OCI-LY7 (cell line): ENCODE data around the gene ZNF732. TPM values are rescaled to one million over a fixed set of nuclear protein-coding genes. Genes with fewer than 3 reads are reported as not detected.
"Not testable (repeated sequence)": the region's sequence is repeated elsewhere in the genome, so short reads cannot be mapped to it uniquely, and the experiment has no call there.

ENCODE experiments used
- BruUV-seq: library from RNA; stranded (reverse); fragments of 400-500 nt; replicated peaks from 2 replicates; lab custom pipeline; 2021; lab: Mats Ljungman, UMichigan
- CTCF ChIA-PET: fragments of 300-600 bp; sonication (Branson Sonifier 250); formaldehyde crosslinking; loops from one replicate; lab custom pipeline; 2022; ENCODE audit warnings: antibody characterized with exemption; ENCODE audit not compliant: unreplicated experiment; lab: Charles Lee
- POLR2A ChIA-PET: fragments of 300-600 bp; sonication (Branson Sonifier 250); formaldehyde crosslinking; loops from one replicate; lab custom pipeline; 2022; ENCODE audit warnings: antibody characterized with exemption; lab: Charles Lee
- DNase-seq: peaks from one replicate; pipeline ENCODE4 v3.0.0-alpha.2; 2015; ENCODE audit warnings: low spot score
- H2AFZ ChIP-seq: fragments of 200-600 bp; sonication (generic), shearing (Covaris generic); 2 replicates; pipeline ENCODE4 v1.6.1; 2014; ENCODE audit warnings: mild to moderate bottlenecking, antibody characterized with exemption, low read length, moderate library complexity
- H3K27ac ChIP-seq: fragments of 200-600 bp; sonication (generic); 2 replicates; pipeline ENCODE4 v1.5.1; 2014; ENCODE audit warnings: mixed run types, low read depth, mild to moderate bottlenecking, moderate library complexity, low read length, inconsistent platforms; ENCODE audit not compliant: poor library complexity, severe bottlenecking
- H3K36me3 ChIP-seq: fragments of 200-600 bp; sonication (generic); 2 replicates; pipeline ENCODE4 v1.6.1; 2014; ENCODE audit warnings: mild to moderate bottlenecking, antibody characterized with exemption, low read length, moderate library complexity, mixed read lengths; ENCODE audit not compliant: insufficient read depth
- H3K4me1 ChIP-seq: fragments of 200-600 bp; sonication (generic); 2 replicates; pipeline ENCODE4 v1.5.1; 2014; ENCODE audit warnings: mild to moderate bottlenecking, low read length; ENCODE audit not compliant: insufficient read depth, poor library complexity, severe bottlenecking
- H3K4me2 ChIP-seq: fragments of 200-600 bp; sonication (generic); 2 replicates; pipeline ENCODE4 v1.6.1; 2014; ENCODE audit warnings: mild to moderate bottlenecking, low read length
- H3K4me3 ChIP-seq: fragments of 200-600 bp; sonication (generic); 2 replicates; pipeline ENCODE4 v1.5.1; 2014; ENCODE audit warnings: mild to moderate bottlenecking, low read depth, low read length; ENCODE audit not compliant: poor library complexity, severe bottlenecking
- H3K79me2 ChIP-seq: fragments of 200-600 bp; sonication (generic); 2 replicates; pipeline ENCODE4 v1.6.1; 2016; ENCODE audit warnings: low read depth, mild to moderate bottlenecking, low read length, moderate library complexity, mixed read lengths; ENCODE audit not compliant: insufficient read depth
- H3K9me2 ChIP-seq: fragments of 200-600 bp; sonication (generic); 2 replicates; pipeline ENCODE4 v1.6.1; 2016; ENCODE audit warnings: mild to moderate bottlenecking, low read length, mixed read lengths; ENCODE audit not compliant: insufficient read depth
- H3K9me3 ChIP-seq: fragments of 200-600 bp; sonication (generic); 2 replicates; pipeline ENCODE4 v1.6.1; 2014; ENCODE audit warnings: mild to moderate bottlenecking, mixed run types, low read length, mixed read lengths
- H4K20me1 ChIP-seq: fragments of 200-600 bp; sonication (generic); 2 replicates; pipeline ENCODE4 v1.6.1; 2014; ENCODE audit warnings: mild to moderate bottlenecking, antibody characterized with exemption, low read length, moderate library complexity, mixed read lengths; ENCODE audit not compliant: insufficient read depth
- CTCF ChIP-seq: fragments of 200-600 bp; sonication (generic); conservative IDR thresholded peaks from 2 replicates; pipeline ENCODE4 v1.5.1; 2014; ENCODE audit warnings: mild to moderate bottlenecking, antibody characterized with exemption, low read length, moderate library complexity, mixed read lengths
- EZH2phosphoT487 ChIP-seq: fragments of 200-600 bp; sonication (generic); IDR thresholded peaks from 2 replicates; pipeline ENCODE4 v1.6.1; 2018; ENCODE audit warnings: low read depth, borderline replicate concordance, mild to moderate bottlenecking, mixed run types, antibody characterized with exemption, low read length, moderate library complexity, mixed read lengths
- intact Hi-C: fragments of 100-400 bp; cut with micrococcal nuclease; formaldehyde crosslinking; loops from one replicate; pipeline ENCODE4 v1.10.0; 2022; ENCODE audit not compliant: unreplicated experiment
- total RNA-seq, 2 experiments: library from RNA; depleted of rRNA in 1 of 2; stranded (reverse); fragments of >200 nt in 1 of 2; shearing (Covaris generic) in 1 of 2; gene quantifications; 2 replicates each; pipeline ENCODE4 v1.2.3, GENCODE V29; 2014 to 2022

The ZNF732 gene
- total RNA-seq, 2 experiments from 2014 or later = not detected

GRCh38 chr4:309807-310206 lies 4.5 kb upstream of the ZNF732 start:
- DNase-seq = no peak
- no peaks in the 10 kb centered on the region for H3K79me2 ChIP-seq
- intact Hi-C loops = no loop called here
- TF ChIP-seq CTCF = no peak
- TF ChIP-seq EZH2phosphoT487 = no peak
- no peak overlapping the region for H3K27ac ChIP-seq
- peaks cover 40% of the 10 kb centered on the region for H3K4me1 ChIP-seq
- no peaks in the 10 kb centered on the region for H3K9me2 ChIP-seq
- BruUV-seq = no TSS peak
- ChIA-PET CTCF (no interaction called here), POLR2A (no interaction called here)
- H3K36me3 ChIP-seq = peaks cover 10% of the 10 kb centered on the region; the same call in 1 of the 2 replicates
- H3K9me3 ChIP-seq = peaks cover 78% of the 10 kb centered on the region
- no peaks in the 10 kb centered on the region for H4K20me1 ChIP-seq
- H2AFZ ChIP-seq = no peak overlapping the region
- no peak overlapping the region for H3K4me3 ChIP-seq
- H3K4me2 ChIP-seq = no peak overlapping the region

- peaks cover 10% of the 10 kb centered on the region; the same call in 1 of the 2 replicates for H3K36me3 ChIP-seq
- ChIA-PET POLR2A (interaction anchor here (0.6 to 0.9 kb wide), 5 partner anchors 13 to 1541 kb away, joined by 3 to 4 read pairs (median 3); no protein-coding TSS in a partner anchor), CTCF (no interaction called here)
- H3K9me3 ChIP-seq = peaks cover 79% of the 10 kb centered on the region
- H3K4me2 ChIP-seq = peak overlapping the region; percentile 69
- H2AFZ ChIP-seq = peak overlapping the region; percentile 62; the same call in 1 of the 2 replicates
- no peaks in the 10 kb centered on the region for H3K79me2 ChIP-seq
- BruUV-seq = no TSS peak
- intact Hi-C loops = loop anchor here (1.0 kb wide), 2 partner anchors 24 to 78 kb away; no protein-coding TSS in a partner anchor
- H3K27ac ChIP-seq = peak overlapping the region; percentile 87
- TF ChIP-seq EZH2phosphoT487 (peak; percentile 69; the same call in 1 of the 2 replicates), CTCF (no peak)
- H3K4me3 ChIP-seq = peak overlapping the region; percentile 46
- peak; percentile 99 for DNase-seq
- H3K9me2 ChIP-seq = no peaks in the 10 kb centered on the region
- H4K20me1 ChIP-seq = no peaks in the 10 kb centered on the region
- peaks cover 25% of the 10 kb centered on the region for H3K4me1 ChIP-seq
Observed at GRCh38 chr4:306551-306961, 1.3 kb upstream of the ZNF732 start.

GRCh38 chr4:304516-304915 lies 758 bp downstream of the ZNF732 start:
- Histone ChIP-seq H3K9me3 (peaks cover 62% of the 10 kb centered on the region), H3K36me3 (peaks cover 10% of the 10 kb centered on the region; the same call in 1 of the 2 replicates), H3K4me1 (peaks cover 25% of the 10 kb centered on the region)
- H3K9me2 ChIP-seq, H3K4me3 ChIP-seq, H3K79me2 ChIP-seq, H3K27ac ChIP-seq, H2AFZ ChIP-seq, H3K4me2 ChIP-seq, CTCF ChIA-PET, H4K20me1 ChIP-seq, BruUV-seq, DNase-seq, POLR2A ChIA-PET, intact Hi-C loops: not testable (repeated sequence)
